ENCODE measurements around the gene TUBD1.

The TUBD1 gene

GRCh38 chr17:59893676-59894100, 945 bp upstream of the TUBD1 start:
- Histone ChIP-seq H3K36me3 (peaks cover 23% of the 10 kb centered on the region), H3K27me3 (ENCODE audit: insufficient read depth, low read depth, severe bottlenecking) (no peaks in the 10 kb centered on the region), H3K27ac (peak overlapping the region; percentile 87), H3K4me3 (ENCODE audit: low read depth, low read length) (peak overlapping the region; percentile 84), H3K9me3 (ENCODE audit: severe bottlenecking) (no peaks in the 10 kb centered on the region)
- no peak for TF ChIP-seq CTCF (IDR thresholded peaks at IDR 0.05; ENCODE audit: low read depth, low read length)
- no peak for DNase-seq

GRCh38 chr17:59892251-59892923, 356 bp downstream of the TUBD1 start:
- Histone ChIP-seq H3K27me3 (ENCODE audit: insufficient read depth, low read depth, severe bottlenecking) (no peaks in the 10 kb centered on the region), H3K4me3 (ENCODE audit: low read depth, low read length) (peak overlapping the region; percentile 84), H3K36me3 (peaks cover 35% of the 10 kb centered on the region), H3K27ac (peak overlapping the region; percentile 49), H3K9me3 (ENCODE audit: severe bottlenecking) (no peaks in the 10 kb centered on the region)
- DNase-seq = peak; percentile 33
- no peak for TF ChIP-seq CTCF (IDR thresholded peaks at IDR 0.05; ENCODE audit: low read depth, low read length)

GRCh38 chr17:59890720-59891119, 2.0 kb downstream of the TUBD1 start:
- H3K9me3 ChIP-seq (ENCODE audit: severe bottlenecking) = no peaks in the 10 kb centered on the region
- no peak overlapping the region for H3K27ac ChIP-seq
- no peaks in the 10 kb centered on the region for H3K27me3 ChIP-seq (ENCODE audit: insufficient read depth, low read depth, severe bottlenecking)
- DNase-seq = no peak
- peaks cover 49% of the 10 kb centered on the region for H3K36me3 ChIP-seq
- no peak for TF ChIP-seq CTCF (IDR thresholded peaks at IDR 0.05; ENCODE audit: low read depth, low read length)
- no peak overlapping the region for H3K4me3 ChIP-seq (ENCODE audit: low read depth, low read length)

- no peak for DNase-seq
- peaks cover 68% of the 10 kb centered on the region for H3K36me3 ChIP-seq
- TF ChIP-seq CTCF (IDR thresholded peaks at IDR 0.05; ENCODE audit: low read depth, low read length) = no peak
- no peak overlapping the region for H3K4me3 ChIP-seq (ENCODE audit: low read depth, low read length)
- no peaks in the 10 kb centered on the region for H3K27me3 ChIP-seq (ENCODE audit: insufficient read depth, low read depth, severe bottlenecking)
- H3K27ac ChIP-seq = no peak overlapping the region
- no peaks in the 10 kb centered on the region for H3K9me3 ChIP-seq (ENCODE audit: severe bottlenecking)
Observed at GRCh38 chr17:59888145-59888750, 4.5 kb downstream of the TUBD1 start.

- TF ChIP-seq CTCF (IDR thresholded peaks at IDR 0.05; ENCODE audit: low read depth, low read length) = no peak
- Histone ChIP-seq H3K27ac (no peak overlapping the region), H3K9me3 (ENCODE audit: severe bottlenecking) (no peaks in the 10 kb centered on the region), H3K36me3 (peaks cover 76% of the 10 kb centered on the region), H3K27me3 (ENCODE audit: insufficient read depth, low read depth, severe bottlenecking) (no peaks in the 10 kb centered on the region), H3K4me3 (ENCODE audit: low read depth, low read length) (no peak overlapping the region)
- no peak for DNase-seq
Observed at GRCh38 chr17:59884861-59885260, 7.9 kb downstream of the TUBD1 start.

Measured in WERI-Rb-1 (cell line).